ENCODE measurements around the gene B4GALT3.

B4GALT3 gene

GRCh38 chr1:161218301-161219077 is 41.2 kb upstream of the B4GALT3 start:
- no peaks in the 10 kb centered on the region for H3K27me3 ChIP-seq (ENCODE audit: insufficient read depth, poor library complexity, severe bottlenecking)
- no peak overlapping the region for H3K27ac ChIP-seq (replicated peaks)
- no peak for TF ChIP-seq CTCF (IDR thresholded peaks at IDR 0.05; ENCODE audit: insufficient read depth, low read length)
- DNase-seq (ENCODE audit: low read depth in 1 of 2, low spot score in 1 of 2): no peak
- no peak overlapping the region for H3K4me3 ChIP-seq (replicated peaks; ENCODE audit: insufficient read depth, low read length)

- Histone ChIP-seq H3K27ac (replicated peaks) (peak overlapping the region; percentile 70), H3K27me3 (ENCODE audit: insufficient read depth, poor library complexity, severe bottlenecking) (no peaks in the 10 kb centered on the region), H3K4me3 (replicated peaks; ENCODE audit: insufficient read depth, low read length) (peak overlapping the region; percentile 24)
- TF ChIP-seq GABPA (IDR thresholded peaks at IDR 0.05; ENCODE audit: low read depth): no peak
- TF ChIP-seq REST (IDR thresholded peaks at IDR 0.05; ENCODE audit: insufficient replicate concordance, low read depth): no peak
- TF ChIP-seq CTCF (IDR thresholded peaks at IDR 0.05; ENCODE audit: insufficient read depth, low read length): no peak
- no peak; the same call in 1 of the 2 replicates for TF ChIP-seq SPI1 (IDR thresholded peaks at IDR 0.05; ENCODE audit: borderline replicate concordance, low read depth)
- no peak for TF ChIP-seq POLR2AphosphoS5 (IDR thresholded peaks at IDR 0.05; ENCODE audit: low read depth)
- DNase-seq (ENCODE audit: low read depth in 1 of 2, low spot score in 1 of 2): no peak
These were observed 40.5 kb upstream of the B4GALT3 start for GRCh38 chr1:161217831-161218230.

GRCh38 chr1:161216945-161217712 is 39.8 kb upstream of the B4GALT3 start:
- peak; percentile 92 to 93 for DNase-seq (ENCODE audit: low read depth in 1 of 2, low spot score in 1 of 2)
- TF ChIP-seq POLR2AphosphoS5 (IDR thresholded peaks at IDR 0.05; ENCODE audit: low read depth): peak; percentile 2; the same call in 1 of the 2 replicates
- TF ChIP-seq SPI1 (IDR thresholded peaks at IDR 0.05; ENCODE audit: borderline replicate concordance, low read depth): no peak
- no peak for TF ChIP-seq CTCF (IDR thresholded peaks at IDR 0.05; ENCODE audit: insufficient read depth, low read length)
- Histone ChIP-seq H3K27ac (replicated peaks) (peak overlapping the region; percentile 70), H3K4me3 (replicated peaks; ENCODE audit: insufficient read depth, low read length) (peak overlapping the region; percentile 62), H3K27me3 (ENCODE audit: insufficient read depth, poor library complexity, severe bottlenecking) (no peaks in the 10 kb centered on the region)

- peak within 1 kb of the TSS; percentile 70 for H3K27ac ChIP-seq (replicated peaks)
- TF ChIP-seq SPI1 (IDR thresholded peaks at IDR 0.05; ENCODE audit: borderline replicate concordance, low read depth): peak; percentile 55; the same call in 1 of the 2 replicates
- TF ChIP-seq REST (IDR thresholded peaks at IDR 0.05; ENCODE audit: insufficient replicate concordance, low read depth): no peak
- peak; percentile 86 for TF ChIP-seq POLR2AphosphoS5 (IDR thresholded peaks at IDR 0.05; ENCODE audit: low read depth)
- TF ChIP-seq CTCF (IDR thresholded peaks at IDR 0.05; ENCODE audit: insufficient read depth, low read length): no peak
- TF ChIP-seq GABPA (IDR thresholded peaks at IDR 0.05; ENCODE audit: low read depth): no peak; the same call in 1 of the 2 replicates
- peak within 1 kb of the TSS; percentile 62 for H3K4me3 ChIP-seq (replicated peaks; ENCODE audit: insufficient read depth, low read length)
- H3K27me3 ChIP-seq (ENCODE audit: insufficient read depth, poor library complexity, severe bottlenecking): no peaks in the 10 kb centered on the region
- DNase-seq (ENCODE audit: low read depth in 1 of 2, low spot score in 1 of 2): peak; percentile 91 to 93
These were observed 37.8 kb upstream of the B4GALT3 start, which contains the start of gene FCER1G for GRCh38 chr1:161215076-161215475. Gene FCER1G (plus strand): TSS chr1:161215295. CDS start chr1:161215322, 27 bp downstream.

Data from HL-60 (cell line).